Activated naive CD8-positive, alpha-beta T cell treated with anti-CD3 and anti-CD28 coated beads, Interleukin-2, amount 50 U/mL, for 24 hours (primary cell): Measurements from ENCODE around the gene DDIT3.
"Not testable (repeated sequence)": the region's sequence is repeated elsewhere in the genome, so short reads cannot be mapped to it uniquely, and the experiment has no call there.

Experiments used
- ATAC-seq: fragments of 150-1000 bp; cut with Tn5 transposase; one replicate; pipeline ENCODE4 v1.10.0; 2021
- DNase-seq: peaks from one replicate; pipeline ENCODE4 v3.0.0; 2021
- H3K27ac Mint-ChIP-seq: one replicate; pipeline ENCODE4 v1.8.0; 2021; ENCODE audit warnings: mild to moderate bottlenecking, mixed read lengths
- H3K27me3 Mint-ChIP-seq: one replicate; pipeline ENCODE4 v1.8.0; 2021; ENCODE audit warnings: mixed read lengths
- H3K36me3 Mint-ChIP-seq: one replicate; pipeline ENCODE4 v1.8.0; 2021; ENCODE audit warnings: low read depth, mixed read lengths
- H3K4me1 Mint-ChIP-seq: one replicate; pipeline ENCODE4 v1.8.0; 2021; ENCODE audit warnings: mixed read lengths
- H3K4me3 Mint-ChIP-seq: one replicate; pipeline ENCODE4 v1.8.0; 2021; ENCODE audit warnings: mild to moderate bottlenecking, moderate library complexity, mixed read lengths
- H3K9me3 Mint-ChIP-seq: one replicate; pipeline ENCODE4 v1.8.0; 2021; ENCODE audit warnings: mixed read lengths

DDIT3 gene

GRCh38 chr12:57523706-57524614, 3.6 kb upstream of the DDIT3 start:
- H3K9me3 Mint-ChIP-seq = no peaks in the 10 kb centered on the region
- no peak for ATAC-seq
- peaks cover 2% of the 10 kb centered on the region for H3K27me3 Mint-ChIP-seq
- H3K4me3 Mint-ChIP-seq = peak overlapping the region; percentile 95
- H3K36me3 Mint-ChIP-seq = peaks cover 25% of the 10 kb centered on the region
- no peak for DNase-seq
- peak overlapping the region; percentile 87 for H3K27ac Mint-ChIP-seq
- H3K4me1 Mint-ChIP-seq = peaks cover 44% of the 10 kb centered on the region

- Mint-ChIP-seq H3K27ac (peak overlapping the region; percentile 87), H3K4me3 (peak overlapping the region; percentile 95), H3K27me3 (peaks cover 2% of the 10 kb centered on the region), H3K36me3 (peaks cover 30% of the 10 kb centered on the region), H3K9me3 (no peaks in the 10 kb centered on the region), H3K4me1 (peaks cover 52% of the 10 kb centered on the region)
- DNase-seq (peak; percentile 51), ATAC-seq (no peak)
These were observed 2.8 kb upstream of the DDIT3 start for GRCh38 chr12:57522887-57523705.

GRCh38 chr12:57522011-57522886, 1.9 kb upstream of the DDIT3 start, which contains the start of gene MBD6:
TSS of gene MBD6 (plus strand) at chr12:57522824. CDS start at chr12:57524304, 1,480 bp downstream.
- Mint-ChIP-seq H3K36me3 (peaks cover 34% of the 10 kb centered on the region), H3K4me3 (peak within 1 kb of the TSS; percentile 95), H3K27ac (peak within 1 kb of the TSS; percentile 98), H3K9me3 (no peaks in the 10 kb centered on the region), H3K27me3 (peaks cover 2% of the 10 kb centered on the region), H3K4me1 (peaks cover 58% of the 10 kb centered on the region)
- ATAC-seq = peak; percentile 30
- DNase-seq = peak; percentile 92

- Mint-ChIP-seq H3K36me3 (peaks cover 37% of the 10 kb centered on the region), H3K4me1 (peaks cover 59% of the 10 kb centered on the region)
These were observed 1.3 kb upstream of the DDIT3 start for GRCh38 chr12:57521525-57522010.

GRCh38 chr12:57519796-57520052, 590 bp downstream of the DDIT3 start:
- peak; percentile 37 for DNase-seq

More at GRCh38 chr12:57521525-57522010, 1.3 kb upstream of the DDIT3 start:
- DNase-seq (peak; percentile 39), ATAC-seq (no peak)
- peak overlapping the region; percentile 98 for H3K27ac Mint-ChIP-seq
- peaks cover 2% of the 10 kb centered on the region for H3K27me3 Mint-ChIP-seq
- H3K9me3 Mint-ChIP-seq = no peaks in the 10 kb centered on the region
- H3K4me3 Mint-ChIP-seq = peak overlapping the region; percentile 95

GRCh38 chr12:57518920-57519795, 1.2 kb downstream of the DDIT3 start:
- Mint-ChIP-seq H3K27me3 (peaks cover 2% of the 10 kb centered on the region), H3K4me3 (peak overlapping the region; percentile 95), H3K36me3 (peaks cover 59% of the 10 kb centered on the region), H3K9me3 (no peaks in the 10 kb centered on the region), H3K27ac (peak overlapping the region; percentile 98), H3K4me1 (peaks cover 52% of the 10 kb centered on the region)
- DNase-seq (no peak), ATAC-seq (no peak)

More at GRCh38 chr12:57519796-57520052, 590 bp downstream of the DDIT3 start:
- peaks cover 58% of the 10 kb centered on the region for H3K4me1 Mint-ChIP-seq
- peak overlapping the region; percentile 98 for H3K27ac Mint-ChIP-seq
- H3K4me3 Mint-ChIP-seq = peak overlapping the region; percentile 95
- no peak for ATAC-seq
- no peaks in the 10 kb centered on the region for H3K9me3 Mint-ChIP-seq
- peaks cover 2% of the 10 kb centered on the region for H3K27me3 Mint-ChIP-seq
- peaks cover 53% of the 10 kb centered on the region for H3K36me3 Mint-ChIP-seq

- no peak for DNase-seq
- Mint-ChIP-seq H3K27me3 (peaks cover 2% of the 10 kb centered on the region), H3K27ac (peak overlapping the region; percentile 98), H3K4me3 (peak overlapping the region; percentile 95), H3K36me3 (peaks cover 64% of the 10 kb centered on the region), H3K4me1 (peaks cover 44% of the 10 kb centered on the region), H3K9me3 (no peaks in the 10 kb centered on the region)
- no peak for ATAC-seq
These were observed 2.0 kb downstream of the DDIT3 start for GRCh38 chr12:57518176-57518919.

- H3K27ac Mint-ChIP-seq = peak overlapping the region; percentile 98
- H3K36me3 Mint-ChIP-seq = peaks cover 70% of the 10 kb centered on the region
- H3K4me1 Mint-ChIP-seq = peaks cover 42% of the 10 kb centered on the region
- H3K4me3 Mint-ChIP-seq = peak overlapping the region; percentile 95
- not testable (repeated sequence) for H3K9me3 Mint-ChIP-seq, H3K27me3 Mint-ChIP-seq, ATAC-seq, DNase-seq
These were observed 2.6 kb downstream of the DDIT3 start for GRCh38 chr12:57517718-57518117.

- no peaks in the 10 kb centered on the region for H3K9me3 Mint-ChIP-seq
- peak overlapping the region; percentile 95 for H3K4me3 Mint-ChIP-seq
- DNase-seq = no peak
- peaks cover 75% of the 10 kb centered on the region for H3K36me3 Mint-ChIP-seq
- no peak for ATAC-seq
- peaks cover 40% of the 10 kb centered on the region for H3K4me1 Mint-ChIP-seq
- H3K27ac Mint-ChIP-seq = peak overlapping the region; percentile 49
- peaks cover 2% of the 10 kb centered on the region for H3K27me3 Mint-ChIP-seq
These were observed 3.1 kb downstream of the DDIT3 start for GRCh38 chr12:57517187-57517586.

- peak overlapping the region; percentile 49 for H3K27ac Mint-ChIP-seq
These were observed 3.6 kb downstream of the DDIT3 start for GRCh38 chr12:57516617-57517153.

GRCh38 chr12:57515934-57516541, 4.3 kb downstream of the DDIT3 start:
- ATAC-seq = no peak
- DNase-seq = no peak
- H3K27me3 Mint-ChIP-seq = no peaks in the 10 kb centered on the region
- H3K27ac Mint-ChIP-seq = peak overlapping the region; percentile 65
- H3K9me3 Mint-ChIP-seq = no peaks in the 10 kb centered on the region
- peaks cover 86% of the 10 kb centered on the region for H3K36me3 Mint-ChIP-seq
- H3K4me1 Mint-ChIP-seq = peaks cover 29% of the 10 kb centered on the region
- H3K4me3 Mint-ChIP-seq = no peak overlapping the region

More at GRCh38 chr12:57516617-57517153, 3.6 kb downstream of the DDIT3 start:
- H3K4me1 Mint-ChIP-seq = peaks cover 35% of the 10 kb centered on the region
- DNase-seq (no peak), ATAC-seq (no peak)
- H3K4me3 Mint-ChIP-seq = no peak overlapping the region
- H3K27me3 Mint-ChIP-seq = no peaks in the 10 kb centered on the region
- peaks cover 80% of the 10 kb centered on the region for H3K36me3 Mint-ChIP-seq
- H3K9me3 Mint-ChIP-seq = no peaks in the 10 kb centered on the region

- no peaks in the 10 kb centered on the region for H3K9me3 Mint-ChIP-seq
- ATAC-seq (no peak), DNase-seq (no peak)
- H3K27me3 Mint-ChIP-seq = no peaks in the 10 kb centered on the region
- peak overlapping the region; percentile 12 for H3K27ac Mint-ChIP-seq
- peaks cover 26% of the 10 kb centered on the region for H3K4me1 Mint-ChIP-seq
- H3K36me3 Mint-ChIP-seq = peaks cover 88% of the 10 kb centered on the region
- H3K4me3 Mint-ChIP-seq = no peak overlapping the region
These were observed 4.8 kb downstream of the DDIT3 start for GRCh38 chr12:57515408-57515933.
